ENCODE results near the gene FAM234B. TPM values are rescaled to one million over a fixed set of nuclear protein-coding genes. Genes with fewer than 3 reads are reported as not detected.
A peak's percentile ranks its signal among the peaks of the same experiment; 100 is the strongest.

FAM234B gene, protein sequence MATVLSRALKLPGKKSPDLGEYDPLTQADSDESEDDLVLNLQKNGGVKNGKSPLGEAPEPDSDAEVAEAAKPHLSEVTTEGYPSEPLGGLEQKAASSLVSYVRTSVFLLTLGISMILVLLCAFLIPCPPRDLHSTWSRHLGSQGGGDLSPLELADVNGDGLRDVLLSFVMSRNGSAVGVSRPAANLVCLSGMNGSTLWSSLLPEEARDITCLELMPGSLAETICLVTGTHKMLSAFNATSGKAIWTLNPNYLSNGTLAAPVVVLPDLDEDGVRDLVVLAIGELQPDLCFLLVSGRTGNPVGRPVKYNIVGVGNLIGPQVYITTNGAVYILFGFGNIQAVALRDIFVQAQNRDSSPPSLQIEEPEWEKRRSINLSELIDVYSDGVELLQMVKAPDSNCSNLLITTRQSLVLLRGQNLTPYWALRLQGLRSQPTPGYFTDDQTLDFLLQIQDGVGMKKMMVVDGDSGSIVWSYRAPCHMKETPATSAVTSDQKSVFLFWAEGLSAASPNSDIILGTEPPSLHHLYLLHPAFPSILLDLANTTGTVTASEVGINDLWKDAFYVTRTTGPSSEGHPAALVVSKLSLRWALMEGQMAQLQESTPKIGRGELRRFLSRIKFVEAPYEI
- total RNA-seq, result 1 to 10 TPM; 4.7 to 6.5 (median 5.5) TPM

GRCh38 chr12:13044002-13044905 lies at the start of gene FAM234B:
FAM234B (plus strand) TSS chr12:13044381; CDS start chr12:13044404, 23 bp downstream.
- WGBS, 2 donors (ENCODE audit: low coverage in 1 of 2), result 10 to 38% methylated on average over 5 to 13 of the region's 74 CpGs
- H3K36me3 ChIP-seq, result no peaks in the 10 kb centered on the region
- peaks cover 0 to 24% (median 0%) of the 10 kb centered on the region in 3 donors for H3K4me1 ChIP-seq
- peak within 1 kb of the TSS in 3 of 4 donors; percentile 76 to 85 (median 80) for H3K27ac ChIP-seq
- no peaks in the 10 kb centered on the region for H3K27me3 ChIP-seq
- H3K9me3 ChIP-seq, result no peaks in the 10 kb centered on the region
- ATAC-seq, result peak; percentile 94
- TF ChIP-seq POLR2AphosphoS5 (IDR thresholded peaks at IDR 0.05) (peak; percentile 43), CTCF (IDR thresholded peaks at IDR 0.05) (peak in 2 of 4 experiments; percentile 3 to 63), POLR2A (IDR thresholded peaks at IDR 0.05) (no peak), EP300 (IDR thresholded peaks at IDR 0.05) (no peak)
- H3K4me3 ChIP-seq, result peak within 1 kb of the TSS; percentile 77 to 87

DNA sequence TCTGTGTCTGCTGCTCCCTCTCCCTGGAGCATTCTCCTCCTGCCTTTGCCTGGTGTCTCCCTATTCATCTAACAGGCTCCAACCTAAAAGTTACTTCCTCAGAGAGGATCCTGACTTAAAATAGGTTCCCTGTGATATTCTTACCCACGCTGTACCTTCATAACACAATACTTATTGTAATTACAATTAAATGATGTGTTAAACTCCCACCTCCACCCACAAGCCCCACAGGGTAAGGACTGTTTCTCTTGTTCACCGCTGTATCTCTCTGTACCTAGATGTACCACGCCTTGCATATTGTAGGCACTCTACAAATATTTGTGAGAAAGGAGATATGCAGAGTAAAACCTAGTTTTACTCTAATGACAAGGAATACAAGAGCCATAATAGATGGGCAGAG lies 49.1 kb upstream of the FAM234B start:
- H3K27ac ChIP-seq, result no peak overlapping the region
- no peaks in the 10 kb centered on the region for H3K9me3 ChIP-seq
- no peaks in the 10 kb centered on the region for H3K36me3 ChIP-seq
- peaks cover 0 to 63% (median 8%) of the 10 kb centered on the region in 3 donors for H3K4me1 ChIP-seq
- TF ChIP-seq POLR2AphosphoS5 (IDR thresholded peaks at IDR 0.05) (no peak), CTCF (IDR thresholded peaks at IDR 0.05) (no peak), POLR2A (IDR thresholded peaks at IDR 0.05) (no peak), EP300 (IDR thresholded peaks at IDR 0.05) (no peak)
- WGBS, 2 donors (ENCODE audit: low coverage in 1 of 2), result 90% methylated on average over 3 of the region's 3 CpGs; no CpG with 5 or more reads in 1 of the 2 donors
- H3K4me3 ChIP-seq, result no peak overlapping the region
- no peak for ATAC-seq
- H3K27me3 ChIP-seq, result no peaks in the 10 kb centered on the region

DNA sequence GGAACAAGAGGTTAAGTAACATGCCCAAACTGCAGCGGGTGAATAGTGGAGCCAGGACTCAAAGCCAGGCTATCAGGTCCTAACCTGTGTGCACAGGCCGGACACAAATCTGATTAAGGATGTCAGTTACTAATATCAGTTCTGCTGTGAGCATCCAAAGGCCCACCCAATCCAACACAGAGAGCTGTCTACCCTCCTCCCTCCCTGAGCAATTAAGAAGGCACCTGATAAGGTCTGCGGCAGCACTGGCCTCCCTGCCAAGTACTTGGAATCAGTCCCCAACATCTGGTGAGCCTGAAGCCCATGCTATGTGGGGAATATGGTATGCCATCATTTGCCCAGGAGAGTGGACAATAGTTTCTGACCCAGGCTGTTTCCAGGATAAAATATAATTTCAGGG lies 48.0 kb upstream of the FAM234B start:
- Histone ChIP-seq H3K36me3 (no peaks in the 10 kb centered on the region), H3K9me3 (no peaks in the 10 kb centered on the region), H3K4me3 (no peak overlapping the region), H3K27me3 (no peaks in the 10 kb centered on the region), H3K27ac (no peak overlapping the region), H3K4me1 (peaks cover 0 to 57% (median 8%) of the 10 kb centered on the region in 3 donors)
- TF ChIP-seq EP300 (IDR thresholded peaks at IDR 0.05) (no peak), CTCF (IDR thresholded peaks at IDR 0.05) (no peak), POLR2A (IDR thresholded peaks at IDR 0.05) (no peak), POLR2AphosphoS5 (IDR thresholded peaks at IDR 0.05) (no peak)
- 48 to 92% methylated on average over 3 of the region's 3 CpGs for WGBS, 2 donors (ENCODE audit: low coverage in 1 of 2)
- no peak for ATAC-seq

DNA sequence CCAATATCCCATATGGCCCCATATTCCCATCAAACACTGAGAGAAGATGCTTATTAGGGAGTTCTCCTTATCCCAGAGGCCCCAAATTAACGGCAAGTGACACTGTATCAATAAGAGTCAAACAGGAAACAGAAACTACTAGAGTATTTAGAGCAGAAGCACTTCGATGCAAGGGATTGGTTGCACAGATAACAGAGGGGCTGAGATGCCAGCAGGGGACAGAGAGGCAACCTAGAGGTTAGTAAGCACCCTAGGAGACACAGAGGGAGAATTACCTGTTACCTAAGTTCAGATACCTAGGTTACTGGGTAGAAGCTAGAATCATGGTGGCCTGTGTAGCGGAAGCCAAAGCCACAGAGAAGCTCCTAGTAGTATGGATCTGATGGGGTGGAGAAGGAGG lies 47.0 kb upstream of the FAM234B start:
- no peak for TF ChIP-seq EP300 (IDR thresholded peaks at IDR 0.05)
- H3K27ac ChIP-seq, result no peak overlapping the region
- ATAC-seq, result no peak
- H3K36me3 ChIP-seq, result no peaks in the 10 kb centered on the region
- peaks cover 0 to 56% (median 7%) of the 10 kb centered on the region in 3 donors for H3K4me1 ChIP-seq
- H3K27me3 ChIP-seq, result no peaks in the 10 kb centered on the region
- 58 to 80% methylated on average over 1 to 3 of the region's 3 CpGs for WGBS, 2 donors (ENCODE audit: low coverage in 1 of 2)
- no peak overlapping the region for H3K4me3 ChIP-seq
- H3K9me3 ChIP-seq, result no peaks in the 10 kb centered on the region

GRCh38 chr12:12997734-12998133 lies 46.4 kb upstream of the FAM234B start:
- Histone ChIP-seq H3K4me1 (peaks cover 0 to 56% (median 9%) of the 10 kb centered on the region in 3 donors), H3K27ac (no peak overlapping the region), H3K9me3 (no peaks in the 10 kb centered on the region), H3K4me3 (no peak overlapping the region), H3K36me3 (no peaks in the 10 kb centered on the region), H3K27me3 (no peaks in the 10 kb centered on the region)
- TF ChIP-seq POLR2A (IDR thresholded peaks at IDR 0.05) (no peak), CTCF (IDR thresholded peaks at IDR 0.05) (no peak), EP300 (IDR thresholded peaks at IDR 0.05) (no peak), POLR2AphosphoS5 (IDR thresholded peaks at IDR 0.05) (no peak)
- no peak for ATAC-seq
- 40 to 86% methylated on average over 1 to 2 of the region's 2 CpGs for WGBS, 2 donors (ENCODE audit: low coverage in 1 of 2)

Data from gastroesophageal sphincter (tissue), 4 donors.